Measurements from ENCODE around the gene TLN1.

Gene TLN1

DNA sequence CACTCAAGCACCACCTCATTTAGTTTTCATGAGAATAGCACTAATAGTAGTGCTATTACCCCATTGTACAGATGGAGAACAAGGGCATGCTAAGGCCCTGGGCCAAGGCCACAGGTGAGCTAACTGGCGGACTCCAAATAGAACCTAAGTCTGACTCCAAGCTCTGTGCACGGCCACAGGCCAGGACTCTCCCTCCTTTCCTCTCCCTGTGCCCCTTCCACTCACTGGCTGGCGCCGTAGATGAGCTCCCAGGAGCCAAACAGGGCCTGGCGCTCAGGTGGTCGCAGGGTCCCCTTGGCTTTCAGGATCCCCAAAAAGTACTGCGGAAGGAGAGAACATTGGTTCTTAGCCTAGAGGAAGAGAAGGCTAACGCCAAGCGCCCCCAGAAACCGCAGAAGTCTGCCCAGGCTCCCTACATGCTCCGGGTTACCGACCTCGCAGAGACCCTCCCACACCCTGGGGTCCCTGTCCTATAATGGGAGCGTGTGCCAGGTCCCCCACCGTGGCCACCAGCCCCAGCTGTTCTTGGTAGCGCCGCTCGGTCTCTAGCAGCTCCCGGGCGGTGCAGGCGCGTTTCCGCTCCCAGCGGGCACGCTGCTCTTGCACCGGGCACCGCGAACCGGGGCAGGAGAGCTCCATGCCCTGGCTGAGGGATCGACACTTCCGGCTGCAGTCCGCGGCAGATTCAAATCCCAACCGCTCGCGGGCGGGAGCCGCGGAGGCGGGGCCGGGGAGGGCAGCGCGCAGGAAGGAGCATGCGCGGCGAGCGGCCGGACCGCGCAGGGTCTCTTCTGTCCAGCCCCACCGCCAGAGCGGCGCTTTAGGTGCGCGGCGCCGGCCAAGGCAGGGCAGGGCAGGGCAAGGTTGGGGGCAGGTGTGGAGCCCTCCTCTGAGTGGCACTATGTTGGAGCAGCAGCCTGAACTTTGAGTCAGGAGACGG is 67.2 kb downstream of the TLN1 start, which contains the start of gene ARHGEF39:
Gene ARHGEF39, minus strand, starts transcription at position 665 of the 940 bp plus-strand sequence. Its CDS starts 26 bp downstream, at position 639.
- H4K20me1 ChIP-seq (ENCODE audit: control insufficient read depth, insufficient read depth, low read depth, low read length), result no peaks in the 10 kb centered on the region
- TF ChIP-seq EZH2phosphoT487 (IDR thresholded peaks at IDR 0.05; ENCODE audit: borderline replicate concordance, low read length), result no peak
- TF ChIP-seq, protein P1, sequence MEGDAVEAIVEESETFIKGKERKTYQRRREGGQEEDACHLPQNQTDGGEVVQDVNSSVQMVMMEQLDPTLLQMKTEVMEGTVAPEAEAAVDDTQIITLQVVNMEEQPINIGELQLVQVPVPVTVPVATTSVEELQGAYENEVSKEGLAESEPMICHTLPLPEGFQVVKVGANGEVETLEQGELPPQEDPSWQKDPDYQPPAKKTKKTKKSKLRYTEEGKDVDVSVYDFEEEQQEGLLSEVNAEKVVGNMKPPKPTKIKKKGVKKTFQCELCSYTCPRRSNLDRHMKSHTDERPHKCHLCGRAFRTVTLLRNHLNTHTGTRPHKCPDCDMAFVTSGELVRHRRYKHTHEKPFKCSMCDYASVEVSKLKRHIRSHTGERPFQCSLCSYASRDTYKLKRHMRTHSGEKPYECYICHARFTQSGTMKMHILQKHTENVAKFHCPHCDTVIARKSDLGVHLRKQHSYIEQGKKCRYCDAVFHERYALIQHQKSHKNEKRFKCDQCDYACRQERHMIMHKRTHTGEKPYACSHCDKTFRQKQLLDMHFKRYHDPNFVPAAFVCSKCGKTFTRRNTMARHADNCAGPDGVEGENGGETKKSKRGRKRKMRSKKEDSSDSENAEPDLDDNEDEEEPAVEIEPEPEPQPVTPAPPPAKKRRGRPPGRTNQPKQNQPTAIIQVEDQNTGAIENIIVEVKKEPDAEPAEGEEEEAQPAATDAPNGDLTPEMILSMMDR (IDR thresholded peaks at IDR 0.05; ENCODE audit: low read depth, low read length, poor library complexity, severe bottlenecking), result peak; percentile 56
- peak within 1 kb of the TSS; percentile 83 for H3K4me3 ChIP-seq (ENCODE audit: low read length)

DNA sequence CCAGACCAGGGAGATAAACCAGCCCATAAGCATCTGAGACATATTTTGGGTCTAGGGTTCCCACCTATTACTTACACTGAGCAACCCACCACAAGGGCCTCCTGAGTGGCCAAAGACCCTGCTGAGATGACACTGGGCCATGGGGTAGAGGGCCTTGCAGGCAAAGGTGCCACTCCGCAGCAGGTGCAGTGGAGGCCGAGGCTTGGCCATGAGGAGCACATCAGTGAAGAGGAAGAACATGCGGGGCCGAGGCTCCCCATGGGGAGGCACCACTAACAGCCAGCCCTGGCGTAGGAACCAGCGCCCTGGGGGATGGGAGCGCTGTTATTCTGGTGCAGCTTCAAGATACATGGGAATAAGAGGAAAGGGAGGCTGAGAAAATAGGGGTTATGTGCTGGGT is 69.6 kb downstream of the TLN1 start:
- H3K9me3 ChIP-seq (ENCODE audit: control insufficient read depth, insufficient read depth, low read length), result no peaks in the 10 kb centered on the region
- peaks cover 59% of the 10 kb centered on the region for H3K36me3 ChIP-seq (ENCODE audit: control insufficient read depth, low read length)
- H3F3A ChIP-seq (ENCODE audit: control insufficient read depth, insufficient read depth), result peaks cover 9% of the 10 kb centered on the region
- peak overlapping the region; percentile 89 for H3K4me2 ChIP-seq (ENCODE audit: low read length)
- no peaks in the 10 kb centered on the region for H4K20me1 ChIP-seq (ENCODE audit: control insufficient read depth, insufficient read depth, low read depth, low read length)
- TF ChIP-seq, protein P1 (IDR thresholded peaks at IDR 0.05; ENCODE audit: low read depth, low read length, poor library complexity, severe bottlenecking), result no peak
- no peak for TF ChIP-seq EZH2phosphoT487 (IDR thresholded peaks at IDR 0.05; ENCODE audit: borderline replicate concordance, low read length)
- H3K79me2 ChIP-seq (ENCODE audit: control insufficient read depth, low read length), result peaks cover 46% of the 10 kb centered on the region
- no peak overlapping the region for H3K27ac ChIP-seq (ENCODE audit: low read depth, low read length)
- peaks cover 72% of the 10 kb centered on the region for H3K4me1 ChIP-seq (ENCODE audit: control insufficient read depth, low read length)
- H3K27me3 ChIP-seq (ENCODE audit: control insufficient read depth, low read length), result no peaks in the 10 kb centered on the region
- H3K9me2 ChIP-seq (replicated peaks; ENCODE audit: control insufficient read depth, low read length), result no peaks in the 10 kb centered on the region
- H3K4me3 ChIP-seq (ENCODE audit: low read length), result no peak overlapping the region; the same call in 1 of the 2 replicates

More for the DNA sequence above, 67.2 kb downstream of the TLN1 start, which contains the start of gene ARHGEF39:
- H3K9me3 ChIP-seq (ENCODE audit: control insufficient read depth, insufficient read depth, low read length), result no peaks in the 10 kb centered on the region
- no peaks in the 10 kb centered on the region for H3K9me2 ChIP-seq (replicated peaks; ENCODE audit: control insufficient read depth, low read length)
- H3K79me2 ChIP-seq (ENCODE audit: control insufficient read depth, low read length), result peaks cover 35% of the 10 kb centered on the region
- H3K27ac ChIP-seq (ENCODE audit: low read depth, low read length), result peak within 1 kb of the TSS; percentile 70
- peaks cover 48% of the 10 kb centered on the region for H3K36me3 ChIP-seq (ENCODE audit: control insufficient read depth, low read length)
- H3K27me3 ChIP-seq (ENCODE audit: control insufficient read depth, low read length), result no peaks in the 10 kb centered on the region
- H3K4me2 ChIP-seq (ENCODE audit: low read length), result peak within 1 kb of the TSS; percentile 89
- H3F3A ChIP-seq (ENCODE audit: control insufficient read depth, insufficient read depth), result peaks cover 7% of the 10 kb centered on the region
- H3K4me1 ChIP-seq (ENCODE audit: control insufficient read depth, low read length), result peaks cover 55% of the 10 kb centered on the region

DNA sequence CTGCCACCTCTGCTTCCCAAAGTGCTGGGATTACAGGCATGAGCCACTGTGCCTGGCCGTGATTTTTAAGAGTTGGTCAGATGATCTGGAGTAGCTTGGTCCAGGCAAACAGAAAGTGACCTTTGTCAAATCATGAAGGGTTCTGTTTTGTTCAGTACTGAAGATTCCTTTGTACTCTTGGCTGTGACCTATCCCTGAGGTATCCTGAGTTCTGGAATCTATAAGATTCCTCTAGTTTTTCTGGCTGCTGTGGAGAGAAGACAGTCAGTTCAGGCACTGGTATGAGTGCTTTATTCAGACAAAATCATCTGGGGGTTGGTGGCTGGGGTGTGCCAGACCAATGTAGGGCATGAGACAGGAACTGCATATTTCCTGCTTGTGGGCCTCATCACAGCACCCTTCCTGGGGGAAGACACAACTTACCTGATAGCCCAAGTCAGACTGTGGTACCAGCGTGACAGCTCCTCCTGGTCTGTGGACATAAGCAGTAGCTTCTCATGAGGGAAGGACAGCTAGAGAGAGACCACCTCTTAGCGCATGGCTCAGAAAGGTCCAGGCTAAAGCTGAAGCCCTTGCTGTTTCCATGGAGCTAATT is 70.1 kb downstream of the TLN1 start:
- peaks cover 13% of the 10 kb centered on the region for H3F3A ChIP-seq (ENCODE audit: control insufficient read depth, insufficient read depth)

More for the DNA sequence above, 70.1 kb downstream of the TLN1 start:
- Histone ChIP-seq H3K9me3 (ENCODE audit: control insufficient read depth, insufficient read depth, low read length) (no peaks in the 10 kb centered on the region), H3K4me1 (ENCODE audit: control insufficient read depth, low read length) (peaks cover 78% of the 10 kb centered on the region), H3K27me3 (ENCODE audit: control insufficient read depth, low read length) (no peaks in the 10 kb centered on the region), H4K20me1 (ENCODE audit: control insufficient read depth, insufficient read depth, low read depth, low read length) (no peaks in the 10 kb centered on the region), H3K4me2 (ENCODE audit: low read length) (peak overlapping the region; percentile 89; the same call in 1 of the 2 replicates), H3K4me3 (ENCODE audit: low read length) (no peak overlapping the region), H3K36me3 (ENCODE audit: control insufficient read depth, low read length) (peaks cover 59% of the 10 kb centered on the region), H3K79me2 (ENCODE audit: control insufficient read depth, low read length) (peaks cover 46% of the 10 kb centered on the region), H3K27ac (ENCODE audit: low read depth, low read length) (no peak overlapping the region), H3K9me2 (replicated peaks; ENCODE audit: control insufficient read depth, low read length) (no peaks in the 10 kb centered on the region)
- no peak for TF ChIP-seq EZH2phosphoT487 (IDR thresholded peaks at IDR 0.05; ENCODE audit: borderline replicate concordance, low read length)
- TF ChIP-seq, protein P1 (IDR thresholded peaks at IDR 0.05; ENCODE audit: low read depth, low read length, poor library complexity, severe bottlenecking), result no peak

Data from DOHH2 (cell line).